Measurements from ENCODE around the gene RYK. TPM values are rescaled to one million over a fixed set of nuclear protein-coding genes. Genes with fewer than 3 reads are reported as not detected.

RYK gene
- total RNA-seq, 1 donor from 2014 or later: 60.4 TPM

DNA sequence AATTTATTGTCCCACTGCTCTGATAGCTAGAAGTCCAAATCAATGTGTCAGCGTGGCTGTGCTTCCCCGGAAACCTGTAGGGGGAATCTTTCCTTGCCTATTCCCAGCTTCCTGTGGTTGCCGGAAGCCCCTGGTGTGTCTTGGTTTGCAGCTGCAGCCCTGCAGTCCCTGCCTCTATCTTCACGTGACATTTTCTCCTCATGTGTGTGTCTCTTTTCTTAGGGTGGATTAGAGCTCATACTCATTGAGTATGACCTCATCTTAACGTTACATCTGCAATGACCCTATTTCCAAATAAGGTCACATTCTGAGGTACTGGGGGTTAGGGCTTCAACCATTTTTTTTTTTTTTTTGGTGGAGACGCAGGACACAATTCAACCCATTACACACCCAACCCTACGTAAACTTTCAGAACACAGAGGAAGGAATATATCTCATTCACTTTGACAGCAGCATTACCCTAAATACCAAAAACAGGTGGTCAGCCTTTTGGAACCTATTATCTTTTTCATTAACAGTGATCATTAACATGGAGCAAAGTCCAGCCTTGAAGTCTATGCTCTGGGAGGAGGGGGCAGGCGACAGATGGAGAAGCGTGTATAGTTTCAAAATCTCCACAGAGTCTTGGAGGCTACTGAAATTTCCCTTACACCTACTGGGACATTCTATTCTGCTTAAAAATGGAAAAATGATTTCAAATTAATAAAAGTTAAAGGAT lies 88.6 kb downstream of the RYK start:
- H3K4me3 Mint-ChIP-seq (ENCODE audit: unreplicated experiment): no peak overlapping the region
- TF ChIP-seq, protein P1, sequence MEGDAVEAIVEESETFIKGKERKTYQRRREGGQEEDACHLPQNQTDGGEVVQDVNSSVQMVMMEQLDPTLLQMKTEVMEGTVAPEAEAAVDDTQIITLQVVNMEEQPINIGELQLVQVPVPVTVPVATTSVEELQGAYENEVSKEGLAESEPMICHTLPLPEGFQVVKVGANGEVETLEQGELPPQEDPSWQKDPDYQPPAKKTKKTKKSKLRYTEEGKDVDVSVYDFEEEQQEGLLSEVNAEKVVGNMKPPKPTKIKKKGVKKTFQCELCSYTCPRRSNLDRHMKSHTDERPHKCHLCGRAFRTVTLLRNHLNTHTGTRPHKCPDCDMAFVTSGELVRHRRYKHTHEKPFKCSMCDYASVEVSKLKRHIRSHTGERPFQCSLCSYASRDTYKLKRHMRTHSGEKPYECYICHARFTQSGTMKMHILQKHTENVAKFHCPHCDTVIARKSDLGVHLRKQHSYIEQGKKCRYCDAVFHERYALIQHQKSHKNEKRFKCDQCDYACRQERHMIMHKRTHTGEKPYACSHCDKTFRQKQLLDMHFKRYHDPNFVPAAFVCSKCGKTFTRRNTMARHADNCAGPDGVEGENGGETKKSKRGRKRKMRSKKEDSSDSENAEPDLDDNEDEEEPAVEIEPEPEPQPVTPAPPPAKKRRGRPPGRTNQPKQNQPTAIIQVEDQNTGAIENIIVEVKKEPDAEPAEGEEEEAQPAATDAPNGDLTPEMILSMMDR (IDR thresholded peaks at IDR 0.05; ENCODE audit: unreplicated experiment): no peak
- peak; percentile 30 for DNase-seq (ENCODE audit: low spot score)
- peak overlapping the region; percentile 54 for H3K27ac Mint-ChIP-seq (ENCODE audit: unreplicated experiment)
- H3K36me3 Mint-ChIP-seq (ENCODE audit: low read depth, unreplicated experiment): peaks cover 15% of the 10 kb centered on the region
- no peaks in the 10 kb centered on the region for H3K9me3 Mint-ChIP-seq (ENCODE audit: unreplicated experiment)
- H3K4me1 Mint-ChIP-seq (ENCODE audit: unreplicated experiment): peaks cover 10% of the 10 kb centered on the region
- no peaks in the 10 kb centered on the region for H3K27me3 Mint-ChIP-seq (ENCODE audit: unreplicated experiment)

DNA sequence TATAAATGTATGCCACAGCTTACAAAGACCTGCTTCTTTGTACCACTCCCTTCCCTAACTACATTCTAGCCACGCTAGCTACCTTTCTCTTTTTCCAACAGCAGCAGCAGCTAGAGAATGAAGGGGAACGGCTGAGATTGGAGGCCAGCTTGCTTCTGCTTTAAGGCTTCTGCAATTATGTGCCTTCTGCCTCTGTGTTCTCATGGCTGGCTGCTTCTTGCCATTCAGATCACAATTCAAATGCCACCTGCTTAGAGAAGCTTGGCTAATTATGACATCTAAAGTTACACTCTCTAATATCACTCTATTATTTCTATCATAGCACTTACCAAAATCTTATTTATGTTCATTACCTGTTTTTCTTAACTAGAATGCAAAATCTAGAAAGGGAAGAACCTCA lies 95.2 kb downstream of the RYK start:
- H3K9me3 Mint-ChIP-seq (ENCODE audit: unreplicated experiment): no peaks in the 10 kb centered on the region
- no peak for DNase-seq (ENCODE audit: low spot score)
- peaks cover 2% of the 10 kb centered on the region for H3K27me3 Mint-ChIP-seq (ENCODE audit: unreplicated experiment)

DNA sequence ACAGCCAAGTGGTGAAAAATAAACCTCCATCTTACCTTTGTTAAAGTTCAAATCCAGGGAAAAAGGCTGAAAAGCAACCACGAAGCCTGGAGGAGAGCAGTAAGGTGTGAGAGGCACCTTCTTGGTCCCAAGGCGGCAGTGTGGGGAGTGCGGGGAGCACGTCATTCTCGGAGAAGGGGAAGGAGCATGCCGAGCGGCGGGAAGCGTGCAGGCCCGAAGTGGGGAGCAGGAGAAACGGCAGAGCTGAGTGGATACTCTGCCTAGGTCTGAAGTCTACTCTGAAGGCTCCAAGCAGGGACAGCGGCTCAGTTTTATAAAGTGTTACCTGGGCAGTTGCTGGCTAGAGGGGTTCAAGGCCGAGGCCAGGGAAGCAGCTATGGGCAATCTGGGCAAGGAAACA lies 96.9 kb downstream of the RYK start:
- Mint-ChIP-seq H3K27me3 (ENCODE audit: unreplicated experiment) (peaks cover 5% of the 10 kb centered on the region), H3K4me3 (ENCODE audit: unreplicated experiment) (no peak overlapping the region), H3K36me3 (ENCODE audit: low read depth, unreplicated experiment) (peaks cover 44% of the 10 kb centered on the region), H3K27ac (ENCODE audit: unreplicated experiment) (no peak overlapping the region), H3K9me3 (ENCODE audit: unreplicated experiment) (no peaks in the 10 kb centered on the region), H3K4me1 (ENCODE audit: unreplicated experiment) (peaks cover 29% of the 10 kb centered on the region)
- no peak for DNase-seq (ENCODE audit: low spot score)
- TF ChIP-seq, protein P1 (IDR thresholded peaks at IDR 0.05; ENCODE audit: unreplicated experiment): no peak

More for the DNA sequence above, 95.2 kb downstream of the RYK start:
- no peak overlapping the region for H3K27ac Mint-ChIP-seq (ENCODE audit: unreplicated experiment)
- no peak overlapping the region for H3K4me3 Mint-ChIP-seq (ENCODE audit: unreplicated experiment)
- peaks cover 30% of the 10 kb centered on the region for H3K36me3 Mint-ChIP-seq (ENCODE audit: low read depth, unreplicated experiment)
- TF ChIP-seq, protein P1 (IDR thresholded peaks at IDR 0.05; ENCODE audit: unreplicated experiment): no peak
- H3K4me1 Mint-ChIP-seq (ENCODE audit: unreplicated experiment): peaks cover 27% of the 10 kb centered on the region

DNA sequence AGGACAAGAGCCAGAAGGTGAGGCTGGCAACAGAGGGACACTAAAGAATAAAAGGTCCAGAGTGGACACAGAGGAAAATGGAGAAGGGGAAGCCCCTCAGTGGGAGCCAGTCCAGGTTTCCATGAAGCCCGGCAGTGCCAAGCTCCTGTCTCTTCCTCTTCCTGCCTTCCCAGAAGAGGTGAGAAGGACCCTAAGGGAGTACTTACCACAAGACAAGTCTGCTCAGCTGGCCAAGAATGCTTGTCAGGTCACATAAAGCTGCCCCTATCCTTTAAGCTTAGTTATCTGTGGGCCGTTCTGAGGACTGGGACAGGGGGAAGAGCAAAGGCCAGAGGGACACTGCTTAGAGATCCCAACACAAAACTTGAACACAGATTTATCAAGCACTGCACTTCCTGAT lies 100.2 kb downstream of the RYK start:
- Mint-ChIP-seq H3K9me3 (ENCODE audit: unreplicated experiment) (no peaks in the 10 kb centered on the region), H3K36me3 (ENCODE audit: low read depth, unreplicated experiment) (peaks cover 52% of the 10 kb centered on the region), H3K4me1 (ENCODE audit: unreplicated experiment) (peaks cover 40% of the 10 kb centered on the region), H3K27ac (ENCODE audit: unreplicated experiment) (peak overlapping the region; percentile 40), H3K4me3 (ENCODE audit: unreplicated experiment) (no peak overlapping the region), H3K27me3 (ENCODE audit: unreplicated experiment) (peaks cover 7% of the 10 kb centered on the region)
- DNase-seq (ENCODE audit: low spot score): no peak
- TF ChIP-seq, protein P1 (IDR thresholded peaks at IDR 0.05; ENCODE audit: unreplicated experiment): no peak

DNA sequence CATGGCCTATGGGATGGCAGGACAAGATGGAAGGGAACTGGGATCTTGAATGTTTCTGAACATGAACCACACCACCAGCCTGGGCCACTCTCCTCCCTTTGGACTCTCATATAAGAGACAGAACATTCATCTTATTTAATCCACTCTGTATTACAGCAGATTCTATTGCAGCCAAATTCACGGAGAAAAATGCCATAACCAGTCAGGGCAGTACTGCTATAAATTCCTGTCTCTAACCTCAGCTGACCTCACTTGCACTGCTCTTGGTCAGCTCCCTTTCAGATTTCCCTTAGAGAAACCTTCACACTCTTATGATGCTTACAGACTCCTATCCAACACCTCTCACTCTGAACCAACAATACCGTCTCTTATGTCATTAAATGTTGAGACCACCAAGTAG lies 101.4 kb downstream of the RYK start:
- TF ChIP-seq, protein P1 (IDR thresholded peaks at IDR 0.05; ENCODE audit: unreplicated experiment): no peak
- peaks cover 43% of the 10 kb centered on the region for H3K4me1 Mint-ChIP-seq (ENCODE audit: unreplicated experiment)
- peaks cover 47% of the 10 kb centered on the region for H3K36me3 Mint-ChIP-seq (ENCODE audit: low read depth, unreplicated experiment)
- no peak overlapping the region for H3K27ac Mint-ChIP-seq (ENCODE audit: unreplicated experiment)
- DNase-seq (ENCODE audit: low spot score): no peak
- no peak overlapping the region for H3K4me3 Mint-ChIP-seq (ENCODE audit: unreplicated experiment)
- no peaks in the 10 kb centered on the region for H3K9me3 Mint-ChIP-seq (ENCODE audit: unreplicated experiment)
- H3K27me3 Mint-ChIP-seq (ENCODE audit: unreplicated experiment): peaks cover 9% of the 10 kb centered on the region
